Erythroblast (primary cell): ENCODE measurements around the gene ADAM22.

Experiments used
- GATA1 ChIP-seq: IDR thresholded peaks from 2 replicates; pipeline ENCODE4 v1.6.1; 2011; ENCODE audit warnings: low read depth, mild to moderate bottlenecking, control low read depth, low read length, moderate library complexity
- POLR2A ChIP-seq: IDR thresholded peaks from 2 replicates; pipeline ENCODE4 v1.6.1; 2011; ENCODE audit warnings: mild to moderate bottlenecking, low read length

DNA sequence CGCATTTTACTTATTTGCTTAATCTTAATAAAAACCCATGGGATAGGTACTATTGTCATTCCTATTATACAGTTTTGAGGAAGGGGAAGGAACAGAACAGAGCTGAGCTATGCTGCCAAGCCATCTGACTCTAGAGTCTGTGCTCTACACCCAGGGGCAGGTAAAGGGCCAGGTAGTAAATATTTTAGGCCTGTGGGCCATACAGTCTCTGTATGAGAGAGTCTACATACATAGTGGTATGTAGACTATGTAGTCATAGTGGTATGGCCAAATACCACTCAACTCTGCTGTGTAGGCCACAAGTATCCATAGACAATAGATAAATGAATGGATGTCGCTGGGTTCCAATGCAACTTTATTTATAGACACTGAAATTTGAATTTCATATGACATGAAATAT, 289.2 kb downstream of the ADAM22 start:
- TF ChIP-seq POLR2A (no peak), GATA1 (no peak)
